ENCODE data around the gene MUC13.

GRCh38 chr3:124862006-124862405, 72.5 kb downstream of the MUC13 start:
- TF ChIP-seq POLR2AphosphoS5 (IDR thresholded peaks at IDR 0.05; ENCODE audit: low read depth, low read length) (no peak), SIN3A (IDR thresholded peaks at IDR 0.05; ENCODE audit: borderline replicate concordance, insufficient read depth, low read depth, low read length) (no peak), TCF7L2 (IDR thresholded peaks at IDR 0.05; ENCODE audit: low read depth, low read length) (no peak)
- TF ChIP-seq, protein P1, sequence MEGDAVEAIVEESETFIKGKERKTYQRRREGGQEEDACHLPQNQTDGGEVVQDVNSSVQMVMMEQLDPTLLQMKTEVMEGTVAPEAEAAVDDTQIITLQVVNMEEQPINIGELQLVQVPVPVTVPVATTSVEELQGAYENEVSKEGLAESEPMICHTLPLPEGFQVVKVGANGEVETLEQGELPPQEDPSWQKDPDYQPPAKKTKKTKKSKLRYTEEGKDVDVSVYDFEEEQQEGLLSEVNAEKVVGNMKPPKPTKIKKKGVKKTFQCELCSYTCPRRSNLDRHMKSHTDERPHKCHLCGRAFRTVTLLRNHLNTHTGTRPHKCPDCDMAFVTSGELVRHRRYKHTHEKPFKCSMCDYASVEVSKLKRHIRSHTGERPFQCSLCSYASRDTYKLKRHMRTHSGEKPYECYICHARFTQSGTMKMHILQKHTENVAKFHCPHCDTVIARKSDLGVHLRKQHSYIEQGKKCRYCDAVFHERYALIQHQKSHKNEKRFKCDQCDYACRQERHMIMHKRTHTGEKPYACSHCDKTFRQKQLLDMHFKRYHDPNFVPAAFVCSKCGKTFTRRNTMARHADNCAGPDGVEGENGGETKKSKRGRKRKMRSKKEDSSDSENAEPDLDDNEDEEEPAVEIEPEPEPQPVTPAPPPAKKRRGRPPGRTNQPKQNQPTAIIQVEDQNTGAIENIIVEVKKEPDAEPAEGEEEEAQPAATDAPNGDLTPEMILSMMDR (IDR thresholded peaks at IDR 0.05) = no peak
- TF ChIP-seq, protein P2, sequence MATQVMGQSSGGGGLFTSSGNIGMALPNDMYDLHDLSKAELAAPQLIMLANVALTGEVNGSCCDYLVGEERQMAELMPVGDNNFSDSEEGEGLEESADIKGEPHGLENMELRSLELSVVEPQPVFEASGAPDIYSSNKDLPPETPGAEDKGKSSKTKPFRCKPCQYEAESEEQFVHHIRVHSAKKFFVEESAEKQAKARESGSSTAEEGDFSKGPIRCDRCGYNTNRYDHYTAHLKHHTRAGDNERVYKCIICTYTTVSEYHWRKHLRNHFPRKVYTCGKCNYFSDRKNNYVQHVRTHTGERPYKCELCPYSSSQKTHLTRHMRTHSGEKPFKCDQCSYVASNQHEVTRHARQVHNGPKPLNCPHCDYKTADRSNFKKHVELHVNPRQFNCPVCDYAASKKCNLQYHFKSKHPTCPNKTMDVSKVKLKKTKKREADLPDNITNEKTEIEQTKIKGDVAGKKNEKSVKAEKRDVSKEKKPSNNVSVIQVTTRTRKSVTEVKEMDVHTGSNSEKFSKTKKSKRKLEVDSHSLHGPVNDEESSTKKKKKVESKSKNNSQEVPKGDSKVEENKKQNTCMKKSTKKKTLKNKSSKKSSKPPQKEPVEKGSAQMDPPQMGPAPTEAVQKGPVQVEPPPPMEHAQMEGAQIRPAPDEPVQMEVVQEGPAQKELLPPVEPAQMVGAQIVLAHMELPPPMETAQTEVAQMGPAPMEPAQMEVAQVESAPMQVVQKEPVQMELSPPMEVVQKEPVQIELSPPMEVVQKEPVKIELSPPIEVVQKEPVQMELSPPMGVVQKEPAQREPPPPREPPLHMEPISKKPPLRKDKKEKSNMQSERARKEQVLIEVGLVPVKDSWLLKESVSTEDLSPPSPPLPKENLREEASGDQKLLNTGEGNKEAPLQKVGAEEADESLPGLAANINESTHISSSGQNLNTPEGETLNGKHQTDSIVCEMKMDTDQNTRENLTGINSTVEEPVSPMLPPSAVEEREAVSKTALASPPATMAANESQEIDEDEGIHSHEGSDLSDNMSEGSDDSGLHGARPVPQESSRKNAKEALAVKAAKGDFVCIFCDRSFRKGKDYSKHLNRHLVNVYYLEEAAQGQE (IDR thresholded peaks at IDR 0.05; ENCODE audit: insufficient read depth in 1 of 2, low read depth in 2 of 2, low read length in 1 of 2) = no peak

Data from Panc1 (cell line).